NCI-H510A treated with DMSO at 0.1 percent for 48 hours (cell line): Measurements from ENCODE around the gene CD101.

Experiments
- DNase-seq: peaks from one replicate; lab custom pipeline; 2025; lab: John Stamatoyannopoulos, UW

The CD101 gene

DNA sequence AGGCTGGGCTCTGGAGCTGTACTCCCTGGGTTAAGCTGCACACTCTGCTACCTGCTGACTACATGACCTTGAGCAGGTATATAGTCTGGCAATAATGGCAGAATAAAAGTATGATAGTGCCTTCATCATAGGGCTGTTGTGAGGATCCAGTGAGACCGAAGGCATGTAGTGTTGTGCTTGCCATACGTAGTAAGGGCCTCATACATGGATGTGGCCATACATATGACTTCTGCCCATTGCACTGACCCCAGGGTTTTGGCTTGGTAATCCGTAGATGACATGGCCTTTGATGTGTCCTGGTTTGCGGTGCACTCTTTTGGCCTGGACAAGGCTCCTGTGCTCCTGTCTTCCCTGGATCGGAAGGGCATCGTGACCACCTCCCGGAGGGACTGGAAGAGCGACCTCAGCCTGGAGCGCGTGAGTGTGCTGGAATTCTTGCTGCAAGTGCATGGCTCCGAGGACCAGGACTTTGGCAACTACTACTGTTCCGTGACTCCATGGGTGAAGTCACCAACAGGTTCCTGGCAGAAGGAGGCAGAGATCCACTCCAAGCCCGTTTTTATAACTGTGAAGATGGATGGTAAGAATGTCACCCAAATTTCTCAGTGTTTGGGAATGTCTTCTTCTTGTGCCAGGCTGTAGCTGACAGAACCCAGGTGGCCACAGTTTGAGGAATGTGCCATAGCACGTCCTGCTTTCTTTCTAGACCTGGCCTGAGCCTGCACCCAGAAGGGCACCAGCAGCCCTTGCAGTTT is 17.0 kb upstream of the CD101 start:
- no peak for DNase-seq

GRCh38 chr1:116986421-116987255 is 14.9 kb upstream of the CD101 start:
- no peak for DNase-seq

DNA sequence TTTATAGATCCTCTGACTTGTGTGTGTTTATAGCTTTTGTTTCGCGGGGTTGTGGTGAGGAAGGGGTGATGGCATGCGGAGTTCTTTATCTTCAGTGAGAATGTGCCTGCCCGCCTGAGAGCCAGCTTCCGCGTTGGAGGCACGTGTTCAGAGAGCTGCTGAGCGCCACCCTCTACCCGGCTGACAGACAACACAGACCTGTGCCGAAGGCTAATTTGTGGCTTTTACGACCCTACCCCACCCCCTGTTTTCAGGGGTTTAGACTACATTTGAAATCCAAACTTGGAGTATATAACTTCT is 14.4 kb upstream of the CD101 start:
- DNase-seq: no peak

DNA sequence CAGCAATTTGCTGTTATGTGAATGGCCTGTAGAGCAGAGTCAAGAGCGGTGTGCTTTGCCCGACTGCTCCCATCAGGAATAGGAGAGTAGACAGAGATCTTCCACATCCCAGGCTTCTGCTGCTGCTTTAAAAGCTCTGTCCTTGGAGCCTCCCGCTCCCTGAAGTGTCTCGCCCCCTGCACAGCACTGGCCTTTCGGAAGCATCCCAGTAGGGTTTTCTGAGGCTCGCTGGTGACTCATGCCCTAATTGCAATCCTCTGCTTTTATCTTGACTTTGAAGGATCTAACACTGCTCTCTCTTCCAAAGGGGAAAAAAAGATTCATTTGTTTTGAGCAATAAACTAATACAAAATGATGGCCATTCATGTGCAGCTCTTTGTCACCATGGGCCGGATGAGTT is 13.3 kb upstream of the CD101 start:
- no peak for DNase-seq

DNA sequence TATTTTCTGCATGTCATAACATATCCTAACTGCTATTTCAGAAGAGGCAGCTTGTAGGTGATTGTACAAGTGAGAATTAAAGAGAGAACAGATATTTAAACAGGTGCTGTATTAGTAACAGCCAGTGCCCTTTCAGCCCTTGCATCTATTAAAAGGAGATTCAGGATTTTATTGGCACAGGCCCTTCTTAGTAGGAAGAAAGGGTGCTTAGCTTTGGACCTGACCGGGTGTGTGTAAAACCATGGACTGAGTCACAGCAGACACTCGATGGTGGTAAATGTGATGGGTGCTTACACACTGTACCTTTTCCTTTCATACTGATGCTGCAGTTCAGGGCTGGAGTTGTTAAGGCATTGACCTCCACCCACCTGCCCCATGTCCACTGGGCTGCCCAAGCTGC is 12.7 kb upstream of the CD101 start:
- DNase-seq: no peak

DNA sequence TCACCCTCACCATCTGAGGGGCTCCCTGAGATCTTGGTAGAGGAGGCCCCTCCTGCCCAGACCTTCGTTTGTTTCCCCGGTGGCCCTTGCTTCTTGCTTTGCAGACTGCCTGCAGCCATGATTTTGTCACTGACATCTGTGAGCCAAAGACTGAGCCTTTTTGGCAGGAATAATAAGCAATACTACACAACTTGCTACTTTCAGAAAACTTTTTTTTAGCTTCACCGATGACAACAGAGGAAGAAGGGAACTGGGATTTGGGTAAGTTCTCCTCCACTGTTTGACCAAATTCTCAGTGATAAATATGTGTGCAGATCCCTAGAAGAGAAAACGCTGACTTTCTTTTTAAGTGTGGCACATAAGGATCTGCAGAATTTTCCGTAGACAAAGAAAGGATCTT is 11.7 kb upstream of the CD101 start:
- no peak for DNase-seq

GRCh38 chr1:116990612-116991151 is 10.9 kb upstream of the CD101 start:
- no peak for DNase-seq

DNA sequence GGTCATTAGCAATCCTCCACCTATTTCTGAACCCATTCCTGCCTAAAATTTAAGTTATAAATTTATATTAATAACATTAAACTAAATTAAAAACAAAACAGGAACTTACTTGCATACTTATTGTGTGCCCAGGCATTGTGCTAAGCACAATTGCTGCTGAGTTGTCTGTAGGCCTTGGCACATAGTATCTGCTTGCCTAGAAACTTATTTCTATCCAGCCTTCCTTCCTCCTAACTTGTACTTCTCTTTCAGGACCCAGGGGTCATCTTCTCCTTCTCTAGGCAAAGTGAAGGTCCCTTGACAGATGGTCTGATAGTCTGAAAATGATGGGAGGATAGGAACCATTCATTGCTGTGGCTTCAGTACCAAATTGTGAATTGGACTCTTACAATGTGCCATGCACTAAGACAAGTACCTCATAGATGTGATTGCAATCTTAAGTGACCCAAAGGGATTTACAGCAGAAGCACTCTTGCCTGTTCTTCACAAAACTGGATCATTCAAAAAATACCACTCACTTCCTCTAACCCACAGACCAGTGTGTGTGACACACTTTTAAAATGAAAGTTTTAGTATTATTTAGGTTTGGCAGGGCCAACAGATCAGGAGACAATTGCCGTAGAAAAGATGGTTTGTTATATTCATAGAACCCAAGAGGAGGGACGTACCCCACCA is 10.3 kb upstream of the CD101 start:
- DNase-seq: no peak

GRCh38 chr1:116991918-116992317 is 9.6 kb upstream of the CD101 start:
- DNase-seq: no peak

DNA sequence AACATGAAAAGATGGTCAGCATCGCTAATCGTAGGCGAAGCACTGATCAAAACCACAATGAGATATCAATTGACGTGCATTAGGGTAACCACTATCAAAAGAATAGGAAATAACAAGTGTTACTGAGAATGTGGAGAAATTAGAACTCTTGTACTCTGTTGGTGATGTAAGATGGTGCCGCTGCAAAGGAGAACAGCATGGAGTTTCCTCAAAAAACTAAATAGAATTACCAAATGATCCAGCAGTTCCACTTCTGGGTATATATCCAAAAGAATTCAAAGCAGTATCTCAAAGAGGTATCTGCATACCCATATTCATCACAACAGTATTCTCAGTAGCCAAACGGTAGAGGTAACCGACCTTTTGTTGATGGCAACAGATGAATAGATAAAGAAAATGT is 8.3 kb upstream of the CD101 start:
- DNase-seq: no peak

DNA sequence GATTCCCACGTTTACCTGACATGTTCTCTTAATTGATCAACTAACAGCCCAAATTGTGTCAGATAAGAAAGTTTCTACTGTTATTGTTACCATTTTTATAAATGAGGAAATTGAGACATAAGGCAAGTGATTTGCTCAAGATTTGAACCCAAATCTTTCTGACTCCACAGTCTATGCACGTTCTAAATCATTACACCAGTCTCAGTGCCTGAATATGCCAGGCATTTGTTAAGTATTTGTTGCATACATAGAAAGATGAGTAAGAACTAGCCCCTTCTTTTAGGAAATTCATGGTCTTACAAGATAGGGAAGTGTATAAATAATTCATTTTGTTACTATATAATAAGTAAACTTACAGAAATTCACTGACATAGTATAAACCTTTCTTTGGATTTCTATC is 7.1 kb upstream of the CD101 start:
- no peak for DNase-seq

- no peak for DNase-seq
Observed at GRCh38 chr1:116997066-116997465, 4.5 kb upstream of the CD101 start.

- no peak for DNase-seq
Observed at GRCh38 chr1:116997636-116998035, 3.9 kb upstream of the CD101 start.

GRCh38 chr1:116999596-116999995 is 2.0 kb upstream of the CD101 start:
- DNase-seq: no peak

GRCh38 chr1:117000142-117000541 is 1.4 kb upstream of the CD101 start:
- DNase-seq: no peak

DNA sequence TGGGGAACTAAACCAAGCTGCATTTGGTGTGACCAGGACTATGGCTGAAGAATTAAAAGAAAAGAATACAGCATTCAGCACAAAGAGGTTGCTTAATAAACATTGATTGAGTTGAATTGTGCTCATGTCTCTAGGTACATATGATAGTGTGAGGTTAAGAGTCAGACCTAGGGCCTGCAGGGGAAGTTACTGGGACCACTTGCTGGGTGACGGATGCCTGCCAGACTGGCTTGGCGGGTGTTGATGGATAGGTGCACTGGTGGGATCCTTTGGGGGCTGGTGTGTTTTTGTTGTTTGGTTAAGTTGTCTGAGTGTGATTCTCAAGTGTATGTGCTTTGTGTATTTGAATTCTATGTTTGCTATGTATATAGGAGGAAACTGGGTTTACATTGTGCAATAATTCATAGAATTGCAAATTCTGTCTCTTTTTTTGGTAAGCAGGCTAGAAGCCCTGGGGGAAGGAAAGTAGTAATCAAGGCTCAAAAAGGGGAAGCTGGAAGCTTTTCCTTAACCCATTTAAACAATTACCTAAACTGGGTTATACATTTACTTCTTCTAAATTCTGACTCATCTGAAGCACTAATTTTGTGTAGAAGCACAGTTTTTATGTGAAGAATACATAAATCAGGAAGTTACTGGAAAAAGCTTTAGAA is 1.8 kb downstream of the CD101 start:
- no peak for DNase-seq

GRCh38 chr1:117007719-117008013 is 6.1 kb downstream of the CD101 start:
- DNase-seq: no peak

DNA sequence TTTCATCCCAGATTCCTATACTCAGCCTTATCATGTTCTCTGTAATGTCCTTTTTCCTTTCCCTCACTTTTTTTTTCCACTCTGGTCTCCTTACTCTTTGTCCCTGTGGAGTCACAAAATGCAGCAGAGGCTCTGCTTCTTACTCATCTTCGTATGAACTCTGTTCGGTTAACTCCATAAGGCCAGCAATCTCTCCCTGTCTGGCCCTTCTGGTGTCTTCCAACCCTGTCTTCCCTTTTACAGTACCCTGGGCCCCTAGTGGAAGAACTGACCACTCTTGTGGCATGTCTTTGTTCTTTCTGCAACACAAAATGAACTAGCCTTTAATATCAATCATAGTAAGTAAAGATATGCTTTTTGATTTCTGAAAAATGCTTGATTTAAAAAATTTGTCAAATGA is 7.1 kb downstream of the CD101 start:
- no peak for DNase-seq

DNA sequence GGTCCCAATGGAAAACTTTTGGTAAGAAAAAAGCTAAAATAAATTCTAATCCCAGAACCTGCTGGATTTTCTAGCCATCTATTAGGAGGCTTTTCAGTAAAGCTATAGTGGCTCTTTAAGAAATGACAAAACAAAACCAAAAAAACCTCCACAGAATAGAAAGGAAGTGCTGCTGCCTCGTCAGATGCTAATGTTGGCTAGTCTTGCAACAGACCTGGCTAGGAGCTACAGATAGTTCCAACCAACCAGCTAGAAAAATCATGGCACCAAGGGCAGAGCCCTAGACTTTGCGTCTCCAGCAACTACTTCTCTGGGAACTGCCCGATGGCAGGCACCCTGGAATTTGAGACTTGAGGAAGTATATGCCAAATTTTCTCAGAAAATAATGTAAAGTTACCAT is 7.6 kb downstream of the CD101 start:
- no peak for DNase-seq

DNA sequence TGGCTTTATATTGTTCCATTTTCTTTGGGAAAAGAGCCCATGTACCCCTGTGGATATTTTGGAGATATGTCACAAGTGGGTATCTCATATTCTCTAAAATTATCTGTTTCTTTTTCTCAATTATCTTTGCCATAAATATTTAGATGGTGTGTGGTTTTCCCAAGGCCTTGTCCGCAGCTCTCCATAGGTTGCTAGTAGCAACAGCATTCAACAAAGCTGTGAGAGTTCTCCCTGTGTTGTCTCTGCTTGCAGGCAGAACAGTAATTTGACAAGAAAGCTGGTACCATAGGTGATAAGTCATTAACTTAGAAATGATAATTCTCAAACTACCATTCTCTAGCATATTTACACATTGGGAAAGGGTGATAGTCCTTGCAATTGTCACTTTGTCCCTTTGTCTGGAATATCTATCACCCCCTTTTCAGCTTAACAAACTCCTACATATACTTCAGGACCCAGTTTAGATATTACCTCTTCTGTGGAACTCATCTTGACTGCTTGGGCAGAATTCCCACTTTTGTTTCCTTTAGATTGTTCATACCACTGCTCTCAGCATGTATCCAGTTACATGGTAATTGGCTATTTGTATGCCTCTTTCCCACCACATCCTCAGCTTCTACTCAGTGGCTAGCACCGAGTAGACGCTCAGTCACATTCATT is 8.9 kb downstream of the CD101 start:
- no peak for DNase-seq

- DNase-seq: no peak
Observed at GRCh38 chr1:117011334-117011733, 9.8 kb downstream of the CD101 start.

- DNase-seq: peak; percentile 80
Observed at GRCh38 chr1:117013309-117013858, 11.8 kb downstream of the CD101 start.
